OCI-LY7 (cell line): ENCODE data around the gene CUX1.

Source experiments
- CTCF ChIP-seq: fragments of 200-600 bp; sonication (generic); conservative IDR thresholded peaks from 2 replicates; pipeline ENCODE4 v1.5.1; 2014; ENCODE audit warnings: mild to moderate bottlenecking, antibody characterized with exemption, low read length, moderate library complexity, mixed read lengths
- EZH2phosphoT487 ChIP-seq: fragments of 200-600 bp; sonication (generic); IDR thresholded peaks from 2 replicates; pipeline ENCODE4 v1.6.1; 2018; ENCODE audit warnings: low read depth, borderline replicate concordance, mild to moderate bottlenecking, mixed run types, antibody characterized with exemption, low read length, moderate library complexity, mixed read lengths

GRCh38 chr7:102197599-102197998 is 380.2 kb downstream of the CUX1 start:
- TF ChIP-seq CTCF: no peak
- TF ChIP-seq EZH2phosphoT487: no peak
